ENCODE measurements around the gene TNIP2.
"Not testable (repeated sequence)": the region's sequence is repeated elsewhere in the genome, so short reads cannot be mapped to it uniquely, and the experiment has no call there.

The TNIP2 gene

DNA sequence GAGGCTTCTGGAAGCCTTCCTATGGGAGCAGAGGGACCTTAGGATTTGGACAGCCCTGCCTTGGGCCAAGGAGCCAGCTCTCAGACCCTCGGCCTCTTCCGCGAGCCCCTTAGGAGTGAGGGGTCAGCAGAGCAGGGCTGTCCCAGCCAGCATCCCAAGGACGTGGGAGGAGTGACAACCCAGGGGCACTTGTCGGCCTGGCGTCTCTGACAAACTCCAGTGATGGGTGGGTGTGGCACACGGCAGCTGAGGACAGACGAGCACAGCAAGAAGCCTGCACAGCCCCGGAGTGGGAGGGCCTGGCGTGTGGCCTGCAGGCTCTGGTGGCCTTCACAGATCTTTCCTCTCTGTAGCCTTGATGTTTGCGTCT is 11.6 kb upstream of the TNIP2 start:
- DNase-seq: no peak

DNA sequence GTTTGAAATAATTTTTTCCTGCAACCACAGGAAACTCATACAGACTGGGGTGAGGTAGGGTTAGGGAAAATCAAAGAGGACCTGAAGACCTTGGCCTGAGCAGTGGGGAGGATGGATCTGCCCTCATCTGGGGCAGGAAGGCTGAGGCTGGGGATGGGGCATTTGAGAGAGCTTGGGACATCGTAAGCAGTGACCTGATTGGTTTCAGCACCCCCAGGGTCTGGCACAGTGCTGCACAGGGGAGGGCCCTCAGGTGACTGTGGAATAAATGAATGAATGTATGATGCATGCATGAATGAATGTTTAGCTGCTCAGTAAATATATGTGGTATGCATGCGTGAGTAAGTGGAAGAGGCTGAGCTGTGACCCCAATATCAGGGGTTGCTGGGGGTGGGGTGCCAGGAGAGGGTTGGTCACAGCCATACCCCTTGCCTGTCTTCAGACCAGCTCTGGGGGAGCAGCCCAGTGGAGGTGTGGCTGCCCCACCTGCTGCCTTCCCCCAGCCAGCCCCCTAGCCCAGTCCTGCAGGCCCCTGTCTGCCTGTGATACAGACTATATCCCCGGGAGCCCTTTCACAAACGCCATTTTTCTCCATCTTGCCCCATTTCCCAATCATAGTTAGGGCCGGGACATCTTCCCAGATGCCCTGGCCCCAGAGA is 11.0 kb upstream of the TNIP2 start:
- no peak for DNase-seq

GRCh38 chr4:2765832-2766526 is 9.8 kb upstream of the TNIP2 start:
- DNase-seq: no peak

DNA sequence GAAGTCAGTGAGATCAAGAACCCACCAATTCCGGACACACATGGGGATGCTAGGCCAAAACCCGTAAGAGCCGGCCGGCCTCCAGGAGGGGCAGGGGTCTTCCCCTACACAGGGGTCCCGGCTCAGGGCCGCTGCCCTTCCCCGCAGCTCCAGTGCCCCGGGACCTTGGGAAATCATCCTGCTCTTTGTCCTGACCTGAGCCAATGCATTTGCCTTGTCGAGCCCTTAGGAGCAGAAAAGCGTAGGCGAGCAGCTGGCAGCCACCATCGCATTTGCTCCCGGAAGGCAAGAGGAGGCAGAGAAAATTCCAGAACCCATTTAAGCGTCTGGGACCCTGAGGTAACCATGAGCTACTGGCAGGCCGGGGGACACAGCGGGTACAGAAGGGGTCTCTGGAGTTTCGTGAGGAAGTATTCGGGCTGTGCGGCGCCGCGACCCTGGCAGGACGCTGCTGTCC is 7.4 kb upstream of the TNIP2 start:
- DNase-seq: no peak

DNA sequence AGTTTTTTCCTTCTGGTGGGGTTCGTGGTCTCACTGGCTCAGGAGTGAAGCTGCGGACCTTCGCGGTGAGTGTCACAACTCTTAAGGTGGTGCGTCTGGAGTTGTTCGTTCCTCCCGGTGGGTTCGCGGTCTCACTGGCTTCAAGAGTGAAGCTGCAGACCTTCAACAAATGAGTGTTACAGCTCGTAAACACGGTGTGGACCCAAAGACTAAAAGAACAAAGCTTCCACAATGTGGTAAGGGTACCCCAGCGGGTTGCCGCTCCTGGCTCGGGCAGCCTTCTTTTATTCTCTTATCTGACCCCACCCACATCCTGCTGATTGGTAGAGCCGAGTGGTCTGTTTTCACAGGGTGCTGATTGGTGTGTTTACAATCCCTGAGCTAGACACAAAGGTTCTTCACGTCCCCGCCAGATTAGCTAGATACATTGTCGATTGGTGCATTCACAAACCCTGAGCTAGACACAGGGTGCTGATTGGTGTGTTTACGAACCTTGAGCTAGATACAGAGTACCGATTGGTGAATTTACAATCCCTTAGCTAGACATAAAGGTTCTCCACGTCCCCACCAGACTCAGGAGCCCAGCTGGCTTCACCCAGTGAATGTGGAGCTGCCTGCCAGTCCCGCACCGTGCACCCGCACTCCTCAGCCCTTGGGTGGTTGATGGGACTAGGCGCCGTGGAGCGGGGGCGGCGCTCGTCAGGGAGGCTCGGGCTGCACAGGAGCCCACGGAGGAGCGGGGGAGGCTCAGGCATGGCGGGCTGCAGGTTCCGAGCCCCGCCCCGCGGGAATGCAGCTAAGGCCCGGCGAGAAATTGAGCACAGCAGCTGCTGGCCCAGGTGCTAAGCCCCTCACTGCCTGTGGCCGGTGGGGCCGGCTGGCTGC is 6.6 kb upstream of the TNIP2 start:
- not testable (repeated sequence) for DNase-seq

DNA sequence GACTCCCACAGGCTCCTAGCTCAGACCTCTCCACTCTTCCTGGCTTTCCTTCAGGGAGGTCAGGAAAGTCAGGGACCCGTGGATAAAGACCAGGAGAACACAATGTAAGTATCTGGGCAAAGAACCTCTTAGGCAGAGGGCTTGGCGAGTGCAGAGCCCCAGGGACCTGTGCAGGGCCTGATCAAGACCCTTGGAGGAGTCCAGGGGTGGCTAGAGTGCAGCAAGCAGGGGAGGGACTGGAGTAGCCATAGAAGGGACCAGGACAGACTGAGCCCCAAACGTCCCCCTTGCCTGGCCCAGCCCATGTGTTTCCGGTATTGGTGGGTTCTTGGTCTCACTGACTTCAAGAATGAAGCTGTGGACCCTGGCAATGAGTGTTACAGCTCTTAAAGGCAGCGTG is 5.9 kb upstream of the TNIP2 start:
- no peak for DNase-seq

DNA sequence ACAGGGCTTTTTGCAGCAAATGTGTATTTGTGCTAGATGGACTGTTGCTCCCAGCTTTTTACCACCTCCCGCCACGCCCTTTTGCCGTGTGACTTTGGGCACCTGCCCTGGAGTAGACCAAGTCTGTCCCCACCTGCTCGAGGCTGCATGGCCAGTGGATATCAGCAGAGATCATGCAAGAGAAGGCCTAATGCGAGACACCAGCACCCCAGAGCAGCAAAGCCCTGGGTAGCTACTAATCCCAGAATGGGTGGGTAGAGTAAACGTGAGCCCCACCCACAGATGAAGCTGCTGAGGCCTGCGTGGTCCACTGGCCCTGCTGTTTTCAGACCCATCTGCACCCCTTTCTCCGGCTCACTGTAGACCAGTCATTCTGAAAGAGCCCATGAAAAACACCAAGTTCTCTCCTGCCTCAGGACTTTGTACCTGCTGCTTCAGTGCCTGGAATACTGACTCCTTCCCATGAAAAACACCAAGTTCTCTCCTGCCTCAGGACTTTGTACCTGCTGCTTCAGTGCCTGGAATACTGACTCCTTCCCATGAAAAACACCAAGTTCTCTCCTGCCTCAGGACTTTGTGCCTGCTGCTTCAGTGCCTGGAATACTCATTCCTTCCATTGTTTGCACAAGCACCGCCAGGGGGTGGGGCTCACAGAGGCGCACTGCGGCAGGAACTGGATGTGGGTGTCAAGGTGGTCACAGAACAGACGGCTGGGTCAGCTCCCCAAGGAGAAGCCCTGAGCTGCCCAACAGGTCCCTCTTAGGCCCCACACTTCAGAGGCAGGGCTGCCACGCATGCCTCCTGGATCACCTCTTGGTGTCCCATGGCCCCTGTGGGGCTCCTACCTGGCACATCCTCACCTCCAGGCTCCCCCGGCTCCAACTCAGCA is 5.1 kb upstream of the TNIP2 start:
- peak; percentile 35 for DNase-seq

GRCh38 chr4:2757426-2757825 is 1.3 kb upstream of the TNIP2 start:
- DNase-seq: no peak

DNA sequence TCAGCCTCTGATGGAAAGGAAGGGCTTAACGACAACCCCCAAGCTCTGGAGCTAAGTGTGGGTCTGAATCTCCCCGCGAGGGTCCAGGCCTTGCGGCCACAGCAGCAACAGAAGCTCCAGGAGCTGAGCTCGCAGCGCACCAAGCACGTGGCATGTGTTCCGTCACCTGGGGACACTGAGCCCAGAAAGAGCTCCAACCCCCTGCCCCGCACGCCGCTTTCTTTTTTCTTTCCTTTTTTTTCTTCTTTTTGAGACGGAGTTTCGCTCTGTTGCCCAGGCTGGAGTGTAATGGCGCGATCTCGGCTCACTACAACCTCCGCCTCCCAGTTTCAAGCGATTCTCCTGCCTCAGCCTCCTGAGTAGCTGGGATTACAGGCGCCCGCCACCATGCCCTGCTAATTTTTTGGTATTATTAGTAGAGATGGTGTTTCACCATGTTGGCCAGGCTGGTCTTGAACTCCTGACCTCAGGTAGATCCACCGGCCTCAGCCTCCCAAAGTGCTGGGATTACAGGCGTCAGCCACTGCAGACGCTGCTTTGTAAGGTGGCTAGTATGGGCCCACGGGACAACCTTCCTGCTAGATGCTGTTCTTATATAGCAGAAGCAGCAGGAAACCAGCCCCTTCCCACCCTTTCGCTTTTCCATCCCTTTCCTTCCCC is 685 bp upstream of the TNIP2 start:
- no peak for DNase-seq

GRCh38 chr4:2754848-2755819 is 1.0 kb downstream of the TNIP2 start:
- DNase-seq: no peak

GRCh38 chr4:2753436-2753835 is 2.7 kb downstream of the TNIP2 start:
- DNase-seq: no peak

- no peak for DNase-seq
Observed at GRCh38 chr4:2750719-2751605, 5.2 kb downstream of the TNIP2 start.

DNA sequence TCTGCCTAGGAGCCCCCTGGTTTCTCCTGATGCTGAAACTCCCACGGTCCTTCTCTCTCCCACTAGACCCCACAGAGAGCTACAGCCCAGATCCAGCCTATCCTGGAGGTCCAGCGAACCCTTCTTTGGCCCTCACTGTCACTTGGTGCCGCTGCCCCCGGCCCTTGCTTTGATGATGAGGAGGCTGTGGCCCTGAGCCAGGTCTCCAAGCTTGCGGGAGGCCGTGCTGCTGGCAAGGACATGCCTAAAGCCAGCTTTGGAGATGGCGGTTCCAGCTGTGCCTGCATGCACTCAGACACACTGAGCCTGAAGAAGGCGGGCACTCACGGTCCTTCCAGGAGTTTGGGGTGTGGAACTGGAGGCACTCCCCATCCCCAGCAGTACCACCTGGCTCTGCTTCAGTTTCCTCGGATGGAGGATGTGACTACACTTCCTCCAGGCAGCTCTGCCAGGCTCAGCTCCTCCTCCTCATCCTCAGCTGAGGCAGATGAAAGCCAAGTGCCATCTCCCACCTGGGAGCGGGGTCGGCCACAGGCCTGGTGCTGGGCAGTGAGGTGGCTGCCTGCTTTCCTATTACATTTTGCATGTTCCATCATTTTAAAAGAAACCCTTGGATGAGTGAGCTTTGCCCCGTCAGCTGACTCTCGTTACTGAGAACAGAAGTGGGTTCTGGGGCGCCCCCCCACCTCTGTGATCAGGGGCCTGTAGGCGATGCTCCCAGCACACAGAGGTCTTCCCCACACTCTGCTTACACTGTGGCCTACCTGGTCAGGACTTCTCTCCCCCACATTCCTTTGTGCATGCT is 9.0 kb downstream of the TNIP2 start:
- DNase-seq: peak; percentile 43

DNA sequence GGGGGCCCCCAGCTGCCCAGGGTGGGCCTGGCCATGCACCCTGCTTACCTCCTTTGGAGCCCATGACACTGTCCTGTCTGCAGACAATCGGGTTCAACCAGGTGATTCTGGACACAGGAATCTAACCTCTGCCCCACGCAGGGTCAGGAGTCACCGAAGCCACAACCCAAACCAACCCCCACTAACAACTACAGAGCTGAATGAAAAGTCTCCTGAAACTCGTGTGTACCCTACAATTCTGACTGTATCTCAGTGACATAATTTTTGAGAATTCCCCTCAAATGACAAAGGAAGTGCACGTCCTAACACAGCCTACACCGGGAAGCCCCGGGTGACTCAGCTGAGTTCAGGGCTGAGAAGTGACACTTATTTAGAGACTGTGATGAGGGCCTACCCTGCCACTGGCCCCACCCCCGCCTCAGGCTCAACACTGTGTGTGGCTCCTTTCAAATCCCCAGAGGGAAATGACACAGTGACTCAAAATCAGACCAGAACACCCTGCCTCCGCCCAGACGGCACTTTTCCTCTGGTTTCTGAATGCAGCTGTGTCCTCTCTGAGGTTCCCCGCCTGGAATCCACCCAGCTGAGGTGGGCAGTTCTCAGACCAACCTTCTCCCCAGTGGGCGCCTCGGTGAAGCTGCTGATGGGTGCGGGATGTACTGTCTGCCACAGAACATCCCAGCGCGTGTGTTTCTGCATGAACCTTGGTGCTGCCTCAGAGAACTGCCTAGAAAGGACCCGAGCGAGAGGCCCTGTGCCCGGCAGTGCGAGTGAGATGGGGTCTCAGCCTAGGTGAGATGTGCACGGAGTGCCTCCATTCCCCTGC is 9.9 kb downstream of the TNIP2 start:
- DNase-seq: peak; percentile 98

- no peak for DNase-seq
Observed at GRCh38 chr4:2745516-2745915, 10.6 kb downstream of the TNIP2 start.

GRCh38 chr4:2744576-2745270 is 11.4 kb downstream of the TNIP2 start:
- DNase-seq: no peak
